ENCODE results near the gene FGD1.
A peak's percentile ranks its signal among the peaks of the same experiment; 100 is the strongest.

The FGD1 gene

DNA sequence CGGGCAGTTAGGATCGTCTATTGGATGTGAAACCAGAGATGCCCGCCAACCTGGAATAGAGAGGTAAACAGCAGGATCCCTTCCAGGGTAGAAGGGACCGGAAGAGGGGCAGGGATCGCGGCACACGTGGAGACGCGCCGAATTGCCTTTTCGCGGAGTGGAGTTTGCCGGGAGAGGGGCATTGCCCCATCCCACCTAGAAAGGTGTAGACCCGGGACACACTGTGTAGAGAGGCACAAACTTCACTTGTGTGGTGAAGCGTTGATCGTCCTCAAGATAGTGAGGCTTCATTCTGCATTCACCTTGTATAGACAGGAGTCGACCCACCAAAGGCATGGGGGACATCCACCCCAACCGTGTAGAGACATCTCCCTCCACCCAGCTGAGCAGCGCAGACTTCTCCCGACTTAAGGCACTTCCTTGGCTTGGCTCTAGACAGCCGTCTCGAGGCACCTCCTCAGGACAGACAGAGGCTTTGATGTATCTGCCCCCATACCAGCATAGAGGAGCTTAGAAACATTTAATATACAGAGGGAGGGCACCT is 34.4 kb upstream of the FGD1 start:
- 1% methylated on average over 14 of the region's 22 CpGs for WGBS
- Histone ChIP-seq H2BK5ac (ENCODE audit: low read depth, low read length, poor library complexity, severe bottlenecking) (no peak overlapping the region), H2BK120ac (ENCODE audit: low read depth, low read length) (peak overlapping the region; percentile 61), H3K4me1 (ENCODE audit: control insufficient read depth, insufficient read depth, low read depth, low read length) (peaks cover 5% of the 10 kb centered on the region), H3K9me3 (ENCODE audit: control insufficient read depth, low read length) (no peaks in the 10 kb centered on the region), H3K4me2 (ENCODE audit: low read length, poor library complexity, severe bottlenecking) (peak overlapping the region; percentile 59), H3K18ac (ENCODE audit: low read depth in 1 of 2, low read length in 2 of 2) (peak overlapping the region; percentile 62 to 81), H3K4me3 (ENCODE audit: insufficient read depth in 1 of 2, low read depth in 1 of 2, low read length in 2 of 2) (peak overlapping the region; percentile 75 to 93), H3K79me1 (replicated peaks; ENCODE audit: low read length, poor library complexity, severe bottlenecking) (no peaks in the 10 kb centered on the region), H3K4ac (ENCODE audit: low read depth in 1 of 2, low read length in 2 of 2) (peak overlapping the region; percentile 51 to 58), H4K91ac (ENCODE audit: low read length) (no peak overlapping the region), H2AK5ac (ENCODE audit: low read length, severe bottlenecking) (no peak overlapping the region), H3K23ac (ENCODE audit: low read length in 2 of 2) (no peak overlapping the region), H2BK12ac (ENCODE audit: low read length in 2 of 2) (no peak overlapping the region), H3K27ac (ENCODE audit: low read length, poor library complexity, severe bottlenecking) (peak overlapping the region; percentile 86), H3K27me3 (ENCODE audit: control insufficient read depth in 1 of 2, insufficient read depth in 1 of 2, low read length in 2 of 2) (peaks cover 0 to 5% of the 10 kb centered on the region in 2 experiments), H3K36me3 (ENCODE audit: control insufficient read depth in 1 of 2, insufficient read depth in 2 of 2, low read depth in 1 of 2, low read length in 2 of 2) (peaks cover 0 to 12% of the 10 kb centered on the region in 2 experiments), H2AFZ (ENCODE audit: low read depth, low read length) (no peak overlapping the region), H2BK15ac (ENCODE audit: low read depth, poor library complexity, severe bottlenecking) (no peak overlapping the region), H3K9ac (ENCODE audit: low read length) (peak overlapping the region; percentile 94), H4K8ac (ENCODE audit: low read length) (no peak overlapping the region), H3K14ac (ENCODE audit: low read length in 2 of 2) (peak overlapping the region in 1 of 2 experiments; percentile 7)
- no peak for DNase-seq

DNA sequence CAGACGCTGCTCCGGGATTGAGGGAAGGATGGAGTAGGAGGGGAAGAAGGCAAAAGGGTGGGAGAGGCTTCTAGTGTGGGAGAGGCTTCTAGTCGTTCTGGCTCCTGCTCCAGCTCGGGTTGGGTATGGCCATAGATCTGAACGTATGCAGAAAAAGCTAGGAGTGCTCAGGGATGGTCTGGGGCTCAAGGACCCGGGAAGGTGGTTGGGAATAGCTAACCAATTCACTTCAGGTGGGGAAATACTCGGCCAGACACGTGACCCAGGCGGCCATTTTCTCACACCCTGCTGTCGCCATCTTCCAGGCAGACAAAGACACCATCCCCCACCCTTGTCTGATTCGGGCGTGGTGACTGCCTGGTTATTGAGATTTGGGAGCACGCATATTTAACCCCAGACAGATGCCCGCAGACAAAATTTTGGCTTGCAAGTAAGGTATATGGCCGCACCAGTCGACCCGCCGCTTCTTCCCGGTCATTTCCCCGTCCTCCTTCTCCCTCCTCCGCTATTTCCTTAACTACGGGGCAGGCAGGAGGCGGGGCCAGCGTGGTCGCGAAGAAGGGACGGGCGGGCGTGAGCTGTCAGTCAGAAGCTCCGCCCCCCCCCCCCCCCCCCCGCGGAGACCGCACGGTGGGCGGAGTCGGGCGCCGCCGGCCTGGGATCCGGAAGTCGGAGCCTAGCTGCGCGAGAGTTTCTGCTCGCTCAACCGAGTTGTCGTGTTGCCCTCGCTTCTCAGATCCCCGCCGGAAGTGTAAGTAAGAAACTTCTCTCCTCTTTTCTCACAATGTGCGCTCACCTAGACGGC is 33.7 kb upstream of the FGD1 start, which contains the start of gene GNL3L:
TSS of gene GNL3L (plus strand) at position 668 of the 805 bp plus-strand sequence. CDS start 2,348 bp downstream, outside the sequence.
- Histone ChIP-seq H3K9me3 (ENCODE audit: control insufficient read depth, low read length) (no peaks in the 10 kb centered on the region), H3K4me3 (ENCODE audit: insufficient read depth in 1 of 2, low read depth in 1 of 2, low read length in 2 of 2) (peak within 1 kb of the TSS; percentile 75 to 93), H2BK120ac (ENCODE audit: low read depth, low read length) (peak within 1 kb of the TSS; percentile 61), H3K79me1 (replicated peaks; ENCODE audit: low read length, poor library complexity, severe bottlenecking) (no peaks in the 10 kb centered on the region), H4K8ac (ENCODE audit: low read length) (peak within 1 kb of the TSS; percentile 81), H3K4ac (ENCODE audit: low read depth in 1 of 2, low read length in 2 of 2) (peak within 1 kb of the TSS; percentile 51 to 69), H2BK5ac (ENCODE audit: low read depth, low read length, poor library complexity, severe bottlenecking) (peak within 1 kb of the TSS; percentile 82), H2BK15ac (ENCODE audit: low read depth, poor library complexity, severe bottlenecking) (no peak within 1 kb of the TSS), H3K18ac (ENCODE audit: low read depth in 1 of 2, low read length in 2 of 2) (peak within 1 kb of the TSS; percentile 69 to 92), H3K27ac (ENCODE audit: low read length, poor library complexity, severe bottlenecking) (peak within 1 kb of the TSS; percentile 87), H3K4me2 (ENCODE audit: low read length, poor library complexity, severe bottlenecking) (peak within 1 kb of the TSS; percentile 59), H3K23ac (ENCODE audit: low read length in 2 of 2) (no peak within 1 kb of the TSS), H2BK12ac (ENCODE audit: low read length in 2 of 2) (no peak within 1 kb of the TSS), H2AK5ac (ENCODE audit: low read length, severe bottlenecking) (peak within 1 kb of the TSS; percentile 26), H3K4me1 (ENCODE audit: control insufficient read depth, insufficient read depth, low read depth, low read length) (peaks cover 5% of the 10 kb centered on the region), H2AFZ (ENCODE audit: low read depth, low read length) (no peak within 1 kb of the TSS), H4K91ac (ENCODE audit: low read length) (peak within 1 kb of the TSS; percentile 73), H3K27me3 (ENCODE audit: control insufficient read depth in 1 of 2, insufficient read depth in 1 of 2, low read length in 2 of 2) (peaks cover 0 to 5% of the 10 kb centered on the region in 2 experiments), H3K9ac (ENCODE audit: low read length) (peak within 1 kb of the TSS; percentile 94), H3K36me3 (ENCODE audit: control insufficient read depth in 1 of 2, insufficient read depth in 2 of 2, low read depth in 1 of 2, low read length in 2 of 2) (peaks cover 0 to 10% of the 10 kb centered on the region in 2 experiments), H3K14ac (ENCODE audit: low read length in 2 of 2) (peak within 1 kb of the TSS in 1 of 2 experiments; percentile 7)
- WGBS = 40% methylated on average over 9 of the region's 51 CpGs
- peak; percentile 88 for DNase-seq

DNA sequence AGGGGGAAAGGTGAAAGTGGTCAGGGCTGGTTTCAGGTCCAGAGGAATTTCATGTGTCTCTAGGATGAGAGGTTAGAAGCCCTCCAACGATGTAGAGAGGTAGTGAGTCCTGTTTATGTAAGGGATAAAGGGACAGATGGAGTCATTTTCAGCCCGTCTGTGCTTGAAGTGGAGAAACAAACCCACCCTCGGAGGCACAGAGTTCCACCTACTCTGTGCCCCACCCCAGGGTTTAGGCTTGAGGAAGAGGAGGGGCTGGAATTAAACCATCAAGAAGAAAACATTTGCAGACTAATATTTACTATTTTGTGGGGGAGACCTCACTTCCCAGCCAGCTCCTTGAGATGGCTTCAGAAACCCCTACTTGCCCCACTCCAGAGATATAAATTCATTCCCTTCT is 33.1 kb upstream of the FGD1 start:
- Histone ChIP-seq H2AK5ac (ENCODE audit: low read length, severe bottlenecking) (peak overlapping the region; percentile 26), H2BK120ac (ENCODE audit: low read depth, low read length) (no peak overlapping the region), H3K4me1 (ENCODE audit: control insufficient read depth, insufficient read depth, low read depth, low read length) (peaks cover 5% of the 10 kb centered on the region)

DNA sequence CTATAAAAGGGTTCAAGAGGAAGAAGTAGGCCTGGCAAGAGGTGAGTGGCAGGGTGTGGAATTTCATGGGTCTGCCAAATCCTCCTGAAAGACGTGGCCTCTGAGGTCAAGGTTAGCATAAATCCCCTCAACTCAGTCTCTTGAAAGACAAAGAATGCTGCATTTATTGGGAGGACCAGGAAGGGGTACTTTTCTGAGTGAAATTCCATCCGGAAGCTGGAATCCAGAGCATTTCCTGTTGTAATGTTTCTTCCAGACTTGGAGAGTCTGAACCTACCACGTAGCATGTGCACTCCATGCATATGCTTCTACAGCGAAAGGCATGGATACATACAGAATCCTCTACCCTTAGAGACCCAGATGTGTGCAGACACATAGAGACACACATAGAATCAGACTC is 13.4 kb upstream of the FGD1 start:
- H4K91ac ChIP-seq (ENCODE audit: low read length) = no peak overlapping the region
- peak overlapping the region; percentile 19 for H2BK120ac ChIP-seq (ENCODE audit: low read depth, low read length)
- WGBS = 8% methylated on average over 3 of the region's 4 CpGs
- H3K27me3 ChIP-seq (ENCODE audit: control insufficient read depth in 1 of 2, insufficient read depth in 1 of 2, low read length in 2 of 2) = no peaks in the 10 kb centered on the region
- H3K4me2 ChIP-seq (ENCODE audit: low read length, poor library complexity, severe bottlenecking) = no peak overlapping the region
- H3K9ac ChIP-seq (ENCODE audit: low read length) = no peak overlapping the region
- no peaks in the 10 kb centered on the region for H3K79me1 ChIP-seq (replicated peaks; ENCODE audit: low read length, poor library complexity, severe bottlenecking)
- H3K4me3 ChIP-seq (ENCODE audit: insufficient read depth in 1 of 2, low read depth in 1 of 2, low read length in 2 of 2) = no peak overlapping the region
- peaks cover 4% of the 10 kb centered on the region for H3K9me3 ChIP-seq (ENCODE audit: control insufficient read depth, low read length)
- no peak overlapping the region for H4K8ac ChIP-seq (ENCODE audit: low read length)
- H3K36me3 ChIP-seq (ENCODE audit: control insufficient read depth in 1 of 2, insufficient read depth in 2 of 2, low read depth in 1 of 2, low read length in 2 of 2) = no peaks in the 10 kb centered on the region
- no peak overlapping the region for H2BK15ac ChIP-seq (ENCODE audit: low read depth, poor library complexity, severe bottlenecking)
- no peak overlapping the region for H2AK5ac ChIP-seq (ENCODE audit: low read length, severe bottlenecking)
- H2AFZ ChIP-seq (ENCODE audit: low read depth, low read length) = peak overlapping the region; percentile 4
- H3K4ac ChIP-seq (ENCODE audit: low read depth in 1 of 2, low read length in 2 of 2) = no peak overlapping the region
- H3K18ac ChIP-seq (ENCODE audit: low read depth in 1 of 2, low read length in 2 of 2) = no peak overlapping the region
- H2BK5ac ChIP-seq (ENCODE audit: low read depth, low read length, poor library complexity, severe bottlenecking) = no peak overlapping the region
- H3K14ac ChIP-seq (ENCODE audit: low read length in 2 of 2) = no peak overlapping the region
- H2BK12ac ChIP-seq (ENCODE audit: low read length in 2 of 2) = no peak overlapping the region
- peak overlapping the region; percentile 40 for H3K27ac ChIP-seq (ENCODE audit: low read length, poor library complexity, severe bottlenecking)
- H3K4me1 ChIP-seq (ENCODE audit: control insufficient read depth, insufficient read depth, low read depth, low read length) = no peaks in the 10 kb centered on the region
- H3K23ac ChIP-seq (ENCODE audit: low read length in 2 of 2) = no peak overlapping the region
- peak; percentile 40 for DNase-seq

More for the DNA sequence above, 33.1 kb upstream of the FGD1 start:
- H3K4me2 ChIP-seq (ENCODE audit: low read length, poor library complexity, severe bottlenecking) = peak overlapping the region; percentile 1
- H4K8ac ChIP-seq (ENCODE audit: low read length) = peak overlapping the region; percentile 81
- no peak overlapping the region for H2BK5ac ChIP-seq (ENCODE audit: low read depth, low read length, poor library complexity, severe bottlenecking)
- WGBS = 83% methylated on average over 1 of the region's 3 CpGs
- H3K18ac ChIP-seq (ENCODE audit: low read depth in 1 of 2, low read length in 2 of 2) = peak overlapping the region; percentile 69 to 92
- H3K4ac ChIP-seq (ENCODE audit: low read depth in 1 of 2, low read length in 2 of 2) = peak overlapping the region; percentile 26 to 46
- no peak overlapping the region for H3K23ac ChIP-seq (ENCODE audit: low read length in 2 of 2)
- DNase-seq = no peak
- peaks cover 0 to under 1% of the 10 kb centered on the region in 2 experiments for H3K27me3 ChIP-seq (ENCODE audit: control insufficient read depth in 1 of 2, insufficient read depth in 1 of 2, low read length in 2 of 2)
- H3K27ac ChIP-seq (ENCODE audit: low read length, poor library complexity, severe bottlenecking) = no peak overlapping the region
- H3K14ac ChIP-seq (ENCODE audit: low read length in 2 of 2) = no peak overlapping the region
- peak overlapping the region; percentile 73 for H4K91ac ChIP-seq (ENCODE audit: low read length)
- H3K9ac ChIP-seq (ENCODE audit: low read length) = peak overlapping the region; percentile 94
- H3K9me3 ChIP-seq (ENCODE audit: control insufficient read depth, low read length) = no peaks in the 10 kb centered on the region
- peaks cover 0 to 4% of the 10 kb centered on the region in 2 experiments for H3K36me3 ChIP-seq (ENCODE audit: control insufficient read depth in 1 of 2, insufficient read depth in 2 of 2, low read depth in 1 of 2, low read length in 2 of 2)
- H2BK15ac ChIP-seq (ENCODE audit: low read depth, poor library complexity, severe bottlenecking) = no peak overlapping the region
- peak overlapping the region in 1 of 2 experiments; percentile 78 for H3K4me3 ChIP-seq (ENCODE audit: insufficient read depth in 1 of 2, low read depth in 1 of 2, low read length in 2 of 2)
- no peak overlapping the region for H2AFZ ChIP-seq (ENCODE audit: low read depth, low read length)
- no peak overlapping the region for H2BK12ac ChIP-seq (ENCODE audit: low read length in 2 of 2)
- no peaks in the 10 kb centered on the region for H3K79me1 ChIP-seq (replicated peaks; ENCODE audit: low read length, poor library complexity, severe bottlenecking)
